Liver (tissue), 9 donors: ENCODE results near the gene SMTNL2. TPM values are rescaled to one million over a fixed set of nuclear protein-coding genes. Genes with fewer than 3 reads are reported as not detected.

Experiments
- DNase-seq: peaks from one replicate; pipeline ENCODE4 v3.0.0-alpha.2; 2017; ENCODE audit warnings: low spot score
- H3K27ac ChIP-seq, 2 donors: one replicate each; pipeline ENCODE4 v1.7.0; 2013; ENCODE audit warnings: inconsistent platforms in 2 of 2, low read length in 2 of 2, control low read depth in 1 of 2, low read depth in 1 of 2, mild to moderate bottlenecking in 1 of 2
- H3K27me3 ChIP-seq, 4 donors: one replicate each; pipeline versions ENCODE4 v1.6.1 to v1.7.0; 2013; ENCODE audit warnings: low read length in 3 of 4, inconsistent platforms in 1 of 4, mild to moderate bottlenecking in 1 of 4, moderate library complexity in 1 of 4; ENCODE audit not compliant: control insufficient read depth in 4 of 4, insufficient read depth in 4 of 4
- H3K36me3 ChIP-seq, 4 donors: one replicate each; pipeline versions ENCODE4 v1.6.1 to v1.7.0; 2013; ENCODE audit warnings: low read length in 3 of 4, mild to moderate bottlenecking in 3 of 4, low read depth in 1 of 4, moderate library complexity in 1 of 4; ENCODE audit not compliant: control insufficient read depth in 4 of 4, insufficient read depth in 3 of 4
- H3K4me1 ChIP-seq, 4 donors: one replicate each; pipeline versions ENCODE4 v1.6.1 to v1.7.0; 2013; ENCODE audit warnings: low read length in 3 of 4, mild to moderate bottlenecking in 3 of 4, moderate library complexity in 1 of 4; ENCODE audit not compliant: control insufficient read depth in 4 of 4, insufficient read depth in 4 of 4
- H3K4me3 ChIP-seq, 3 donors: one replicate each; pipeline versions ENCODE4 v1.6.1 to v1.7.0; 2013; ENCODE audit warnings: low read length in 3 of 3, control low read depth in 1 of 3, low read depth in 1 of 3, mild to moderate bottlenecking in 1 of 3
- H3K9ac ChIP-seq, 2 donors: one replicate each; pipeline ENCODE4 v1.7.0; 2013; ENCODE audit warnings: low read length in 2 of 2, mild to moderate bottlenecking in 2 of 2, moderate library complexity in 2 of 2, control low read depth in 1 of 2, low read depth in 1 of 2
- H3K9me3 ChIP-seq, 4 donors: one replicate each; pipeline versions ENCODE4 v1.6.1 to v1.7.0; 2013; ENCODE audit warnings: low read length in 3 of 4; ENCODE audit not compliant: control insufficient read depth in 4 of 4
- ATF3 ChIP-seq: IDR thresholded peaks from 2 replicates; pipeline ENCODE4 v1.6.1; 2016; ENCODE audit warnings: antibody characterized with exemption
- EGR1 ChIP-seq, 2 donors: IDR thresholded peaks; 2 replicates each; pipeline ENCODE4 v1.6.1; 2016 to 2018; ENCODE audit warnings: antibody characterized with exemption in 2 of 2, low read depth in 2 of 2
- FOXA1 ChIP-seq: IDR thresholded peaks from 2 replicates; pipeline ENCODE4 v1.6.1; 2016; ENCODE audit warnings: antibody characterized with exemption
- FOXA2 ChIP-seq: IDR thresholded peaks from 2 replicates; pipeline ENCODE4 v1.6.1; 2016; ENCODE audit warnings: antibody characterized with exemption
- GABPA ChIP-seq, 2 donors: IDR thresholded peaks in 1 of 2; conservative IDR thresholded peaks in 1 of 2; 2 replicates each; pipeline ENCODE4 v1.6.1; 2016; ENCODE audit warnings: antibody characterized with exemption in 2 of 2, mild to moderate bottlenecking in 1 of 2, moderate library complexity in 1 of 2
- HNF4A ChIP-seq, 2 donors: conservative IDR thresholded peaks; 2 replicates each; pipeline ENCODE4 v1.6.1; 2016; ENCODE audit warnings: antibody characterized with exemption in 2 of 2, mild to moderate bottlenecking in 2 of 2
- HNF4G ChIP-seq: IDR thresholded peaks from 2 replicates; pipeline ENCODE4 v1.6.1; 2016; ENCODE audit warnings: antibody characterized with exemption
- JUND ChIP-seq, 2 donors: IDR thresholded peaks; 2 replicates each; pipeline ENCODE4 v1.6.1; 2016; ENCODE audit warnings: antibody characterized with exemption in 2 of 2
- NR2F2 ChIP-seq: IDR thresholded peaks from 2 replicates; pipeline ENCODE4 v1.6.1; 2016; ENCODE audit warnings: antibody characterized with exemption
- RAD21 ChIP-seq, 2 donors: IDR thresholded peaks; 2 replicates each; pipeline ENCODE4 v1.6.1; 2016; ENCODE audit warnings: antibody characterized with exemption in 2 of 2, mild to moderate bottlenecking in 2 of 2
- RXRA ChIP-seq, 2 donors: IDR thresholded peaks; 2 replicates each; pipeline ENCODE4 v1.6.1; 2017 to 2018; ENCODE audit warnings: antibody characterized with exemption in 2 of 2, mild to moderate bottlenecking in 1 of 2
- SP1 ChIP-seq: IDR thresholded peaks from 2 replicates; pipeline ENCODE4 v1.6.1; 2018; ENCODE audit warnings: antibody characterized with exemption, mild to moderate bottlenecking
- YY1 ChIP-seq: IDR thresholded peaks from 2 replicates; pipeline ENCODE4 v1.6.1; 2016; ENCODE audit warnings: antibody characterized with exemption, mild to moderate bottlenecking
- ZBTB33 ChIP-seq: IDR thresholded peaks from 2 replicates; pipeline ENCODE4 v1.6.1; 2016; ENCODE audit warnings: antibody characterized with exemption
- WGBS: extraction: QIAGEN DNeasy Blood & Tissue Kit; methylation state at CpG from one replicate; pipeline ENCODE4 v1.1.7; 2013; 5-methylcytosine and 5-hydroxymethylcytosine counted together
- polyA plus RNA-seq, 2 donors: library from polyadenylated mRNA; stranded (reverse) in 1 of 2; unstranded in 1 of 2; fragments of 200-250 nt in 1 of 2; fragments of >200 nt in 1 of 2; fragmentation: Nextera tagmentation in 1 of 2; extraction: Ambion mirVana in 1 of 2; gene quantifications; one replicate each; pipeline versions ENCODE4 v1.2.1 to v1.2.3, GENCODE V29; 2013 to 2015
- total RNA-seq, 2 donors: library from RNA; depleted of rRNA; stranded (reverse); fragments of >200 nt; gene quantifications; one replicate each; pipeline ENCODE4 v1.2.3, GENCODE V29; 2014
- TF ChIP-seq, protein P1 (sequence below): fragments of 150-350 bp; IDR thresholded peaks from 2 replicates; pipeline ENCODE4 v1.5.1; 2017; ENCODE audit warnings: improper control_type of control experiment, low read depth, low read length; ENCODE audit not compliant: missing input control
- TF ChIP-seq, protein P2 (sequence below): IDR thresholded peaks from 2 replicates; pipeline ENCODE4 v1.6.1; 2016; ENCODE audit warnings: antibody characterized with exemption
- donor health status: healthy.
- donor health status: healthy.
- donor health status: healthy.
- donor health status: healthy.
- donor health status: healthy.

The SMTNL2 gene
- total and polyA plus RNA-seq, 4 donors = 0.13 to 0.29 TPM; not detected in 2

- H3K36me3 ChIP-seq = peaks cover under 1 to 12% (median 7%) of the 10 kb centered on the region in 4 donors
- no peak for DNase-seq
- 74% methylated on average over 4 of the region's 4 CpGs for WGBS
- TF ChIP-seq RXRA (IDR thresholded peaks at IDR 0.05) (no peak), HNF4G (no peak), FOXA2 (no peak), HNF4A (conservative IDR thresholded peaks at IDR 0.05) (no peak), ATF3 (no peak), JUND (IDR thresholded peaks at IDR 0.05) (no peak), FOXA1 (no peak), YY1 (no peak), GABPA (IDR thresholded peaks at IDR 0.05 in 1 of 2, conservative IDR thresholded peaks at IDR 0.05 in 1 of 2) (no peak), NR2F2 (no peak), SP1 (no peak), EGR1 (IDR thresholded peaks at IDR 0.05; ENCODE audit: low read depth in 2 of 2) (no peak), RAD21 (IDR thresholded peaks at IDR 0.05) (no peak), ZBTB33 (no peak)
- TF ChIP-seq, protein P1, sequence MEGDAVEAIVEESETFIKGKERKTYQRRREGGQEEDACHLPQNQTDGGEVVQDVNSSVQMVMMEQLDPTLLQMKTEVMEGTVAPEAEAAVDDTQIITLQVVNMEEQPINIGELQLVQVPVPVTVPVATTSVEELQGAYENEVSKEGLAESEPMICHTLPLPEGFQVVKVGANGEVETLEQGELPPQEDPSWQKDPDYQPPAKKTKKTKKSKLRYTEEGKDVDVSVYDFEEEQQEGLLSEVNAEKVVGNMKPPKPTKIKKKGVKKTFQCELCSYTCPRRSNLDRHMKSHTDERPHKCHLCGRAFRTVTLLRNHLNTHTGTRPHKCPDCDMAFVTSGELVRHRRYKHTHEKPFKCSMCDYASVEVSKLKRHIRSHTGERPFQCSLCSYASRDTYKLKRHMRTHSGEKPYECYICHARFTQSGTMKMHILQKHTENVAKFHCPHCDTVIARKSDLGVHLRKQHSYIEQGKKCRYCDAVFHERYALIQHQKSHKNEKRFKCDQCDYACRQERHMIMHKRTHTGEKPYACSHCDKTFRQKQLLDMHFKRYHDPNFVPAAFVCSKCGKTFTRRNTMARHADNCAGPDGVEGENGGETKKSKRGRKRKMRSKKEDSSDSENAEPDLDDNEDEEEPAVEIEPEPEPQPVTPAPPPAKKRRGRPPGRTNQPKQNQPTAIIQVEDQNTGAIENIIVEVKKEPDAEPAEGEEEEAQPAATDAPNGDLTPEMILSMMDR = no peak
- TF ChIP-seq, protein P2, sequence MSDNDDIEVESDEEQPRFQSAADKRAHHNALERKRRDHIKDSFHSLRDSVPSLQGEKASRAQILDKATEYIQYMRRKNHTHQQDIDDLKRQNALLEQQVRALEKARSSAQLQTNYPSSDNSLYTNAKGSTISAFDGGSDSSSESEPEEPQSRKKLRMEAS = no peak
- no peaks in the 10 kb centered on the region for H3K27me3 ChIP-seq
- H3K9me3 ChIP-seq = no peaks in the 10 kb centered on the region
- no peak overlapping the region for H3K9ac ChIP-seq
- H3K4me1 ChIP-seq = peaks cover 2 to 25% (median 12%) of the 10 kb centered on the region in 4 donors
- no peak overlapping the region for H3K4me3 ChIP-seq
- H3K27ac ChIP-seq = no peak overlapping the region
Measured at GRCh38 chr17:4556996-4557395, 27.3 kb upstream of the SMTNL2 start.

DNA sequence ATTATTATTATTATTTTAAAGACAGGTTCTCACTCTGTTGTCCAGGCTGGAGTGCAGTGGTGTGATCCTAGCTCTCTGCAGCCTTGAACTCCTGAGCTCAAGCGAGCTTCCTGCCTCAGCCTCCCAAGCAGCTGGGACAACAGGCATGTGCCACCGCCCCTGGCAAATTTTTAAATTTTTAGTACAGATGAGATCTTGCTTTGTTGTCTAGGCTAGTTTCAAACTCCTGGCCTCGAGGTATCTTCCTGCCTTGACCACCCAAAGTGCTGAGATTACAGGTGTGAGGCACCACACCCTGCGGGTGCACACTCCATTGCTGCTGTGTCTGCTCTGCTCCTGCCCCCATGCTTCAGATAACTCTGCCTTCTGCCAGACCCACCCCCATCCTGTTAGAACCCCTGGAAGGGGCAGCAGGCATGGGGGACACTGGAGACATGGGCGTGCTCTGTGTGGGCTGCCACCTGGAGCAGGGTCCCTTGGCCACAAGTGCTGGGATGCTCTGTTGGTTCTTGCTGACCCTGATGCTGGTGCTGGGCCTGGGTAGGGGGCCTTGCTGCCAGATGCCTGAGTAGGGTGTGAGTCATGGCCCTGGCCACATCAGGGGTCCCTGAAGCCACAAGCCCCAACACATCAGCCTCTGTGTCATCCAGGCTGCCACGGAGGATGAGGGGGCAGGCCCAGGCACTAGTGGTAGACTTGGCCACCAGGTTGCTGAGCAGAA lies 26.5 kb upstream of the SMTNL2 start:
- H3K9me3 ChIP-seq = no peaks in the 10 kb centered on the region
- WGBS = 92% methylated on average over 6 of the region's 6 CpGs
- no peak for DNase-seq
- H3K27ac ChIP-seq = no peak overlapping the region
- TF ChIP-seq SP1 (no peak), RAD21 (IDR thresholded peaks at IDR 0.05) (no peak), ATF3 (no peak), EGR1 (IDR thresholded peaks at IDR 0.05; ENCODE audit: low read depth in 2 of 2) (no peak), NR2F2 (no peak), ZBTB33 (no peak), YY1 (no peak), HNF4A (conservative IDR thresholded peaks at IDR 0.05) (no peak), RXRA (IDR thresholded peaks at IDR 0.05) (no peak)
- TF ChIP-seq, protein P2 = no peak
- TF ChIP-seq, protein P1 = no peak
- H3K9ac ChIP-seq = no peak overlapping the region
- peaks cover 0 to 7% (median 2%) of the 10 kb centered on the region in 4 donors for H3K36me3 ChIP-seq
- H3K27me3 ChIP-seq = no peaks in the 10 kb centered on the region
- peaks cover 2 to 25% (median 12%) of the 10 kb centered on the region in 4 donors for H3K4me1 ChIP-seq
- no peak overlapping the region for H3K4me3 ChIP-seq
